MM.1S (cell line): ENCODE measurements around the gene RNASEH1.

Experiments used
- DNase-seq: peaks from one replicate; pipeline ENCODE4 v3.0.0-alpha.2; 2015
- H2AFZ ChIP-seq: fragments of 300-600 bp; sonication (generic); 2 replicates; pipeline ENCODE4 v1.6.0; 2016; ENCODE audit warnings: antibody characterized with exemption, low read length
- H3F3A ChIP-seq: fragments of 300-600 bp; sonication (generic); 2 replicates; pipeline ENCODE4 v1.6.1; 2016; ENCODE audit warnings: mild to moderate bottlenecking, antibody characterized with exemption, low read length, moderate library complexity, mixed read lengths; ENCODE audit not compliant: insufficient read depth
- H3K27ac ChIP-seq: fragments of 300-600 bp; sonication (generic); 2 replicates; pipeline ENCODE4 v1.5.1; 2016; ENCODE audit warnings: mild to moderate bottlenecking, low read length
- H3K27me3 ChIP-seq: fragments of 300-600 bp; sonication (generic); replicated peaks from 2 replicates; pipeline ENCODE4 v1.6.0; 2016; ENCODE audit warnings: low read length; ENCODE audit not compliant: insufficient read depth
- H3K36me3 ChIP-seq: fragments of 300-600 bp; sonication (generic); replicated peaks from 2 replicates; pipeline ENCODE4 v1.6.1; 2016; ENCODE audit warnings: mild to moderate bottlenecking, low read length, mixed read lengths; ENCODE audit not compliant: insufficient read depth
- H3K4me1 ChIP-seq: fragments of 300-600 bp; sonication (generic); 2 replicates; pipeline ENCODE4 v1.6.1; 2016; ENCODE audit warnings: low read length, mixed read lengths
- H3K4me2 ChIP-seq: fragments of 300-600 bp; sonication (generic); 2 replicates; pipeline ENCODE4 v1.6.0; 2016; ENCODE audit warnings: low read depth, low read length
- H3K4me3 ChIP-seq: fragments of 300-600 bp; sonication (generic); 2 replicates; pipeline ENCODE4 v1.5.1; 2016; ENCODE audit warnings: low read length, mixed read lengths
- H3K79me2 ChIP-seq: fragments of 300-600 bp; sonication (generic); 2 replicates; pipeline ENCODE4 v1.6.1; 2016; ENCODE audit warnings: mixed run types, low read length, mixed read lengths
- H3K9ac ChIP-seq: fragments of 300-600 bp; sonication (generic); 2 replicates; pipeline ENCODE4 v1.6.1; 2016; ENCODE audit warnings: low read length, mixed read lengths
- H3K9me2 ChIP-seq: fragments of 300-600 bp; sonication (generic); replicated peaks from 2 replicates; pipeline ENCODE4 v1.6.1; 2016; ENCODE audit warnings: mild to moderate bottlenecking, low read length, mixed read lengths; ENCODE audit not compliant: insufficient read depth
- H3K9me3 ChIP-seq: fragments of 300-600 bp; sonication (generic); replicated peaks from 2 replicates; pipeline ENCODE4 v1.6.1; 2016; ENCODE audit warnings: mild to moderate bottlenecking, low read length, mixed read lengths; ENCODE audit not compliant: insufficient read depth
- H4K20me1 ChIP-seq: fragments of 300-600 bp; sonication (generic); 2 replicates; pipeline ENCODE4 v1.6.1; 2016; ENCODE audit warnings: mild to moderate bottlenecking, low read length, moderate library complexity, mixed read lengths; ENCODE audit not compliant: insufficient read depth
- EZH2 ChIP-seq: fragments of 300-600 bp; sonication (generic); optimal IDR thresholded peaks from 2 replicates; pipeline ENCODE3; 2017; ENCODE audit warnings: low read depth, mild to moderate bottlenecking, antibody characterized with exemption, low read length, mixed read lengths
- EZH2phosphoT487 ChIP-seq: fragments of 300-600 bp; sonication (generic); IDR thresholded peaks from 2 replicates; pipeline ENCODE4 v1.6.1; 2018; ENCODE audit warnings: antibody characterized with exemption, low read length
- TF ChIP-seq, protein P1 (sequence below): fragments of 300-600 bp; sonication (generic); IDR thresholded peaks from 2 replicates; pipeline ENCODE4 v1.5.1; 2016; ENCODE audit warnings: antibody characterized with exemption, low read length, mixed read lengths

Gene RNASEH1

GRCh38 chr2:3539836-3540235 is 18.3 kb downstream of the RNASEH1 start:
- H3K27ac ChIP-seq: no peak overlapping the region
- no peak for DNase-seq
- no peaks in the 10 kb centered on the region for H3K9me2 ChIP-seq
- TF ChIP-seq, protein P1, sequence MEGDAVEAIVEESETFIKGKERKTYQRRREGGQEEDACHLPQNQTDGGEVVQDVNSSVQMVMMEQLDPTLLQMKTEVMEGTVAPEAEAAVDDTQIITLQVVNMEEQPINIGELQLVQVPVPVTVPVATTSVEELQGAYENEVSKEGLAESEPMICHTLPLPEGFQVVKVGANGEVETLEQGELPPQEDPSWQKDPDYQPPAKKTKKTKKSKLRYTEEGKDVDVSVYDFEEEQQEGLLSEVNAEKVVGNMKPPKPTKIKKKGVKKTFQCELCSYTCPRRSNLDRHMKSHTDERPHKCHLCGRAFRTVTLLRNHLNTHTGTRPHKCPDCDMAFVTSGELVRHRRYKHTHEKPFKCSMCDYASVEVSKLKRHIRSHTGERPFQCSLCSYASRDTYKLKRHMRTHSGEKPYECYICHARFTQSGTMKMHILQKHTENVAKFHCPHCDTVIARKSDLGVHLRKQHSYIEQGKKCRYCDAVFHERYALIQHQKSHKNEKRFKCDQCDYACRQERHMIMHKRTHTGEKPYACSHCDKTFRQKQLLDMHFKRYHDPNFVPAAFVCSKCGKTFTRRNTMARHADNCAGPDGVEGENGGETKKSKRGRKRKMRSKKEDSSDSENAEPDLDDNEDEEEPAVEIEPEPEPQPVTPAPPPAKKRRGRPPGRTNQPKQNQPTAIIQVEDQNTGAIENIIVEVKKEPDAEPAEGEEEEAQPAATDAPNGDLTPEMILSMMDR: no peak
- no peak for TF ChIP-seq EZH2phosphoT487
- no peak for TF ChIP-seq EZH2
- H3K9me3 ChIP-seq: no peaks in the 10 kb centered on the region
- no peaks in the 10 kb centered on the region for H4K20me1 ChIP-seq
- no peaks in the 10 kb centered on the region for H3K4me1 ChIP-seq
- no peaks in the 10 kb centered on the region for H3F3A ChIP-seq
- H3K4me3 ChIP-seq: no peak overlapping the region
- H3K9ac ChIP-seq: no peak overlapping the region
- peaks cover 3% of the 10 kb centered on the region for H3K36me3 ChIP-seq
- no peak overlapping the region for H2AFZ ChIP-seq
- H3K79me2 ChIP-seq: peaks cover 10% of the 10 kb centered on the region; the same call in 1 of the 2 replicates
- H3K4me2 ChIP-seq: no peak overlapping the region
- no peaks in the 10 kb centered on the region for H3K27me3 ChIP-seq

- TF ChIP-seq EZH2 (no peak), EZH2phosphoT487 (no peak)
- TF ChIP-seq, protein P1: no peak
- DNase-seq: no peak
- 0 out of 2 replicates have a peak, but pooled peaks cover 1% of the 10 kb centered on the region for H3K79me2 ChIP-seq
- H3K4me1 ChIP-seq: no peaks in the 10 kb centered on the region
- H3F3A ChIP-seq: no peaks in the 10 kb centered on the region
- H3K9me3 ChIP-seq: no peaks in the 10 kb centered on the region
- H3K36me3 ChIP-seq: peaks cover 3% of the 10 kb centered on the region; the same call in 1 of the 2 replicates
- H3K4me2 ChIP-seq: no peak overlapping the region
- H3K9ac ChIP-seq: no peak overlapping the region
- H3K27me3 ChIP-seq: no peaks in the 10 kb centered on the region
- no peak overlapping the region for H2AFZ ChIP-seq
- no peaks in the 10 kb centered on the region for H4K20me1 ChIP-seq
- no peak overlapping the region for H3K4me3 ChIP-seq
- H3K27ac ChIP-seq: no peak overlapping the region
- H3K9me2 ChIP-seq: no peaks in the 10 kb centered on the region
Observed at GRCh38 chr2:3536682-3537632, 21.2 kb downstream of the RNASEH1 start.

DNA sequence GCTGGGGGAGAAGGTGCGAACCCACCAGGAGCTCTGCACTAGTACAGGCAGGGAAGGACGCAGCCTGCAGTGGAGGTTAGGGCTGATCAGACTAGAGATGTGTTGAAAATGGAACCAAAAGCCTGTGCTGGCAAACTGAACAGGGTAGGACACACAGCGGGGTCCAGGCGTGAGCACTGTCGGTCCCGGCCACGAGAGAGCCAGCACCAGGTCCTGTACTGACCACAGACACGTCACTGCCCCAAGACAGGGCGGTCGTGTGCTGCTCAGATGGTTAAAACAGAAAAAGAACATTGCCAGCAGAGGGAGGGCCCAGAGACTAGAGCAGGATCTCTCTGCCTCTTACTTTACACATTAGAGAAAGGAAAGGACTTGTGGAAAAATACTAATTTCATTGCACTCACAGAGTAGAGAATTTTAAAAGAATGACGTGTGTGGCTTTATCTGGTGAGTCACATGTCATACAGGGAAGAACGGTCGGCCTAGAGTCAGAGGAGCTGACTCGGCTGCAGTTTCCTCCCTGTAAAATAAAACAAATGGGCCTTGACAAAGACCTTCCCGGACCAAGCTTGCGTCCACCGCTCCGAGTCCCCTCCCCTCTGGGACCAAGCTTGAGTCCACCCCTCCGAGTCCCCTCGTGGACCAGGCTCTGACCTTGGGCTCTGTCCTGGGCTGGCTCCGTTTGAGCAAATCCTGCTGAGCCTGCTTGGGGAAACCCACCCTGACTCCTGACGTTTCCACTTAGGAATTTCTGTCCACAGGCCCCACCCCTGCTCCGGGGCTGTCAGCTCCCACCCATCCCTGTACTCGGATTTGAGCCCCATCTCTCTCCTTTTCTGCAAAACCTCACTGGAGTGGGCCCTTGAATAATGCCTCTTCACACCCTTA is 22.1 kb downstream of the RNASEH1 start:
- H3K36me3 ChIP-seq: no peaks in the 10 kb centered on the region
- H3K9ac ChIP-seq: no peak overlapping the region
- no peaks in the 10 kb centered on the region for H4K20me1 ChIP-seq
- no peak for DNase-seq
- H3K9me3 ChIP-seq: no peaks in the 10 kb centered on the region
- no peak overlapping the region for H2AFZ ChIP-seq
- no peak overlapping the region for H3K27ac ChIP-seq
- no peak overlapping the region for H3K4me2 ChIP-seq
- H3K27me3 ChIP-seq: no peaks in the 10 kb centered on the region
- H3K4me3 ChIP-seq: no peak overlapping the region
- TF ChIP-seq EZH2phosphoT487: no peak
- TF ChIP-seq, protein P1: no peak
- H3K79me2 ChIP-seq: no peaks in the 10 kb centered on the region
- H3K4me1 ChIP-seq: no peaks in the 10 kb centered on the region
- no peaks in the 10 kb centered on the region for H3F3A ChIP-seq
- H3K9me2 ChIP-seq: no peaks in the 10 kb centered on the region
